BE2C (cell line): ENCODE data around the gene PGAP1.

Source experiments
- DNase-seq: peaks from one replicate; pipeline ENCODE4 v3.0.0-alpha.2; 2020
- H3K27me3 ChIP-seq: fragments of 250-450 bp; sonication (Bioruptor Pico); 2 replicates; pipeline ENCODE4 v1.5.1; 2020; ENCODE audit warnings: mild to moderate bottlenecking
- H3K36me3 ChIP-seq: fragments of 250-450 bp; sonication (Bioruptor Pico); 2 replicates; pipeline ENCODE4 v1.5.1; 2020; ENCODE audit warnings: mild to moderate bottlenecking
- H3K4me1 ChIP-seq: fragments of 250-450 bp; sonication (Bioruptor Pico); 2 replicates; pipeline ENCODE4 v1.5.1; 2020
- H3K4me3 ChIP-seq: 2 replicates; pipeline ENCODE4 v1.5.1; 2011; ENCODE audit warnings: low read depth, low read length
- H3K9me3 ChIP-seq: fragments of 250-450 bp; sonication (Bioruptor Pico); 2 replicates; pipeline ENCODE4 v1.5.1; 2020
- TF ChIP-seq, protein P1 (sequence below): IDR thresholded peaks from 2 replicates; pipeline ENCODE4 v1.5.1; 2012; ENCODE audit warnings: mild to moderate bottlenecking, low read depth, low read length

Gene PGAP1

DNA sequence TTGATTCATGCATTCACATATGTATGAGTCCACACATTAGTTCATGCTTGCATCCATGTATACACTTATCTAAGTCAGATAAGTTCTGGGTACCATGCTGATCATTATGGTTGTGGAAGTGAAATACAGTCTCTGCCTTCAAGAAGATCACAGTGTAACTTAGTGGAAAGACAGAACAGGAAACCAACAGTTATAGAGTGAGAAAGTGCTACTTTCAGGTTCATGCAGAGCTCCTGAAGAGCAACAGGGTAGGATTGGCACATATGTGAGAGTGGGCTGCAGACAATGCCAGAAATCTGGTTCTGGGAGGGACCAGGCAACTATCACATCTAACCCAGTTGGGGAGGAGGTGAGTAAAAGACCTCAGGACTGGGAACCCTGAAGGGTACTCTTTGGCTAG, 35.4 kb upstream of the PGAP1 start:
- no peaks in the 10 kb centered on the region for H3K36me3 ChIP-seq
- TF ChIP-seq, protein P1, sequence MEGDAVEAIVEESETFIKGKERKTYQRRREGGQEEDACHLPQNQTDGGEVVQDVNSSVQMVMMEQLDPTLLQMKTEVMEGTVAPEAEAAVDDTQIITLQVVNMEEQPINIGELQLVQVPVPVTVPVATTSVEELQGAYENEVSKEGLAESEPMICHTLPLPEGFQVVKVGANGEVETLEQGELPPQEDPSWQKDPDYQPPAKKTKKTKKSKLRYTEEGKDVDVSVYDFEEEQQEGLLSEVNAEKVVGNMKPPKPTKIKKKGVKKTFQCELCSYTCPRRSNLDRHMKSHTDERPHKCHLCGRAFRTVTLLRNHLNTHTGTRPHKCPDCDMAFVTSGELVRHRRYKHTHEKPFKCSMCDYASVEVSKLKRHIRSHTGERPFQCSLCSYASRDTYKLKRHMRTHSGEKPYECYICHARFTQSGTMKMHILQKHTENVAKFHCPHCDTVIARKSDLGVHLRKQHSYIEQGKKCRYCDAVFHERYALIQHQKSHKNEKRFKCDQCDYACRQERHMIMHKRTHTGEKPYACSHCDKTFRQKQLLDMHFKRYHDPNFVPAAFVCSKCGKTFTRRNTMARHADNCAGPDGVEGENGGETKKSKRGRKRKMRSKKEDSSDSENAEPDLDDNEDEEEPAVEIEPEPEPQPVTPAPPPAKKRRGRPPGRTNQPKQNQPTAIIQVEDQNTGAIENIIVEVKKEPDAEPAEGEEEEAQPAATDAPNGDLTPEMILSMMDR, result no peak
- H3K27me3 ChIP-seq, result no peaks in the 10 kb centered on the region
- H3K4me1 ChIP-seq, result no peaks in the 10 kb centered on the region
- no peak overlapping the region for H3K4me3 ChIP-seq
- H3K9me3 ChIP-seq, result no peaks in the 10 kb centered on the region
- no peak for DNase-seq

DNA sequence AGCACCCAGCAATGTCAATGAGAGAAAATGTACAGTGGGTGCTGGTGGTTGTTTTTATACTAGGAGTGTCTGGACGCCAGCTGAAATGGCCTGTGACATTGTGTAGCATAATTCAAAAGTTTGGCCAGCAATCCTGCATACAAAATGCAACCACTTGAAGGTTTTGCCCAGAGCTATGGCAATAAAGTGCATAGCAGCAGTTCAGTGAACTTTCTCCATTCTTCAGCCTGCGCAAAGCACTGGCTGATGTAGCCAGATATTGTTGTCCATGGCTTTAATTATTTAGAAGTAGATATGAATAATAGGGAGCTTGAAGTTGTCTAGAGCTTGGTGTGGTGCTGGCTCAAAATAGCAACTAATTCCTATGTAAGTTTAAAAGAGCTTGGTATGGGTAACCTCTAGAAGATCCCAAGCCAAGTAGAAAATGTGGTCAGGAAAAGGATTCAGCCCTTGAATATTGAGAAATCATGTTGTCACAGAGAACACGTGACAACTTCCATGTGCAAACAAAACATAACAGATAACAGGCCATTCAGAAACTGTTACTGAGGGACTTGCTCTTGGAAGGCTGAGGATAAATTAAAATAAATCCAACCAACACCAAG, 33.3 kb upstream of the PGAP1 start:
- no peak for DNase-seq
- no peak overlapping the region for H3K4me3 ChIP-seq
- TF ChIP-seq, protein P1, result no peak
- no peaks in the 10 kb centered on the region for H3K36me3 ChIP-seq
- H3K9me3 ChIP-seq, result no peaks in the 10 kb centered on the region
- H3K4me1 ChIP-seq, result no peaks in the 10 kb centered on the region
- H3K27me3 ChIP-seq, result no peaks in the 10 kb centered on the region

DNA sequence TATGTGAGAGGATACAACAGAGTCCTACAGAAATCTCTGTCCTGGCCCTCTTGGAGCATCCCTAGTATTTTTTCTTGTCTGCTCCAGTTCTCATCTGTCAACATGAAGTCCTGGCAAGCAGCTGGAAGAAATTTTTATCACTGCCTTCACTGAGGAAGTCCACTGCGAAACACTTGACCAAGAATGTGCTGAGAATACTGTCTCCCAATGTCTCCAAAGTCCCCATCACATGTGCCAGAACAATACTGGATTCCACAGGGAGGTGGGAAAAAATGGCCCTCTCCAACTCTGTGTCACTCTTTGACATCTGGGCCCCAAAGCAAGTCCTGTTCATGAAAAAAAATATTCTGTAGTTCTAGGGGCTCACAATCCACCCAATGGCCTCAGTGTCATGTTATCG, 32.8 kb upstream of the PGAP1 start:
- Histone ChIP-seq H3K9me3 (no peaks in the 10 kb centered on the region), H3K36me3 (no peaks in the 10 kb centered on the region), H3K4me3 (no peak overlapping the region), H3K4me1 (no peaks in the 10 kb centered on the region), H3K27me3 (no peaks in the 10 kb centered on the region)
- no peak for DNase-seq
- TF ChIP-seq, protein P1, result no peak

DNA sequence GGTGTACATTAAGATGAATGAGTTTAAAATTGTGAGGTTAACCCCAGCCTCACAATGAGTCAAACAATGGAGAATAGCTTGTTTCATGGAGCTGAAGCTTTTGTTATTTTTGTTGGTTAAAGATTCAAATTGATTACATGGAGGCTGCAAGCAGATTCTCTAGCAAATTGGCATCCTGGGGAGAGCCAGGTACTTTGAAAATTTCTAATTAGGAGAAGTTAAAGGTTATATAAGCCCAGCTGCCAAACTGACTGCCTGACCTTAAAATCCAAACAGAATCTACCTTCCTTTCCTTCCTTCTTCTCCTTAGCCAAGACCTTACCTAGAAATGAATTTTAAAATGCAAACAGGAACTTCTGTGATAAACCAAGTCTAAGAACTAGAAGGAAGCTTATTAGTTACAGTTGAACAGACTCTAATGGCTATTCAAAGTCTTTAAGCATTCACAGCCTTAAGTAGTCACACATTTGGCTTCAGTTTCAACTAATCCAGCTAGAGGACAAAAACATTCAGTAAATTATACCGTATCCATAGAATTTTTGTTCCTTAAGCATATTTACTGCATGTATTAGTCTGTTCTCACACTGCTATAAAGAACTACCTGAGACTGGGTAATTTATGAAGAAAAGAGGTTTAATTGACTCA, 31.5 kb upstream of the PGAP1 start:
- TF ChIP-seq, protein P1, result no peak
- Histone ChIP-seq H3K27me3 (no peaks in the 10 kb centered on the region), H3K9me3 (no peaks in the 10 kb centered on the region), H3K36me3 (no peaks in the 10 kb centered on the region), H3K4me1 (no peaks in the 10 kb centered on the region), H3K4me3 (no peak overlapping the region)
- no peak for DNase-seq

DNA sequence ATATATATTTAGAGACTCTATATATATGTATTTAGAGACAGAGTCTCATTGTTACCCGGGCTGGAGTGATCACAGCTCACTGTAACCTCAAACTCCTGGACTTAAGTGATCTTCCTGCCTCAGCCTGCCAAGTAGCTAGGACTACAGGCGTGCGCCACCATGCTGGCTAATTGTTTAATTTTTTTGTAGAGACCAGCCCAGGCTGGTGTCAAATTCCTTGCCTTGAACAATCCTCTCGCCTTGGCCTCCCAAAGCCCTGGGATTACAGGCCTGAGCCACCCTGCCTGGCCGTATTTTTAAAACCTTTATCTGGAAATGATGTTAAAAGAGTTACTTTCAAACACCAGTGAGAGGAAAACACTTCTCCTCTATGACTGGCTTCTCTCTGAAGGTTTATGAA, 30.9 kb upstream of the PGAP1 start:
- H3K4me1 ChIP-seq, result no peaks in the 10 kb centered on the region
- no peaks in the 10 kb centered on the region for H3K36me3 ChIP-seq
- H3K9me3 ChIP-seq, result no peaks in the 10 kb centered on the region
- no peaks in the 10 kb centered on the region for H3K27me3 ChIP-seq
- TF ChIP-seq, protein P1, result no peak
- no peak overlapping the region for H3K4me3 ChIP-seq
- DNase-seq, result no peak

DNA sequence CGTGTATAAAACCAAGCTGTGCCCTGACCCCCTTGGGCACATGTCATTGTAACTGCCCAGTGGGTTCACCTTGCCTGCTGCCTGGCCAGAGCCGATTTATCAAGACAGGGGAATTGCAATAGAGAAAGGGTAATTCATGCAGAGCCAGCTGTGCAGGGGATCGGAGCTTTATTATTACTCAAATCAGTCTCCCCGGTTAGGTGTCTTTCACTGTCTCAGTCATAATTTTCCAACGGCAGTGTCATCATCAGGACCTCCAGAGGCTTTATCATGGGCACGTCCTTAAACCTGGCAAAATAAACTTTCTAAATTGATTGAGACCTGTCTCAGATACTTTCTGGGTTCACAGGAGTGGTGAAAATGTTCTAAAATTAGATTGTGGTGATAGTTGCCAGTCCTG, 29.6 kb upstream of the PGAP1 start:
- no peak for DNase-seq
- no peak overlapping the region for H3K4me3 ChIP-seq
- H3K4me1 ChIP-seq, result no peaks in the 10 kb centered on the region
- H3K36me3 ChIP-seq, result no peaks in the 10 kb centered on the region
- TF ChIP-seq, protein P1, result no peak
- H3K9me3 ChIP-seq, result no peaks in the 10 kb centered on the region
- H3K27me3 ChIP-seq, result no peaks in the 10 kb centered on the region
